Suppressor macrophage treated with lipopolysaccharide for 1 hour (primary cell): ENCODE results near the gene RNF41.
"Not testable (repeated sequence)": the region's sequence is repeated elsewhere in the genome, so short reads cannot be mapped to it uniquely, and the experiment has no call there.

Experiments
- DNase-seq, 3 donors: peaks; one replicate each; pipeline ENCODE4 v3.0.0-alpha.2; 2020 to 2022

RNF41 gene

GRCh38 chr12:56221757-56222530 is at the start of gene RNF41:
Gene RNF41 (minus strand): TSS chr12:56221922. CDS start chr12:56214047, 7,875 bp downstream.
- peak; percentile 97 to 98 (median 97) for DNase-seq

- DNase-seq = peak in 2 of 3 donors; percentile 10 to 22
Measured at GRCh38 chr12:56271031-56271430, 49.3 kb upstream of the RNF41 start.

GRCh38 chr12:56267443-56268071 is 45.8 kb upstream of the RNF41 start:
- DNase-seq = no peak

- peak; percentile 80 to 90 (median 84) for DNase-seq
Measured at GRCh38 chr12:56266693-56267442, 45.1 kb upstream of the RNF41 start, which contains the start of gene COQ10A. Gene COQ10A (plus strand): TSS chr12:56266942. CDS start chr12:56267119, 177 bp downstream.

- not testable (repeated sequence) for DNase-seq
Measured at GRCh38 chr12:56266068-56266692, 44.5 kb upstream of the RNF41 start.

- not testable (repeated sequence) for DNase-seq
Measured at GRCh38 chr12:56262955-56263354, 41.2 kb upstream of the RNF41 start.

- DNase-seq = peak in 1 of 3 donors; percentile 27
Measured at GRCh38 chr12:56261503-56262232, 39.9 kb upstream of the RNF41 start.

- no peak for DNase-seq
Measured at GRCh38 chr12:56260921-56261320, 39.2 kb upstream of the RNF41 start.

- DNase-seq = no peak
Measured at GRCh38 chr12:56260380-56260779, 38.7 kb upstream of the RNF41 start.

- DNase-seq = no peak
Measured at GRCh38 chr12:56258820-56259183, 37.1 kb upstream of the RNF41 start.

GRCh38 chr12:56258068-56258819 is 36.5 kb upstream of the RNF41 start, which contains the start of gene ANKRD52:
Gene ANKRD52 (minus strand): TSS chr12:56258384. CDS start chr12:56258269, 115 bp downstream.
- DNase-seq = peak; percentile 86 to 96 (median 90)

- DNase-seq = peak in 2 of 3 donors; percentile 19 to 21
Measured at GRCh38 chr12:56257491-56258067, 35.9 kb upstream of the RNF41 start.

- no peak for DNase-seq
Measured at GRCh38 chr12:56257071-56257470, 35.3 kb upstream of the RNF41 start.

- DNase-seq = no peak
Measured at GRCh38 chr12:56256326-56256960, 34.7 kb upstream of the RNF41 start.

GRCh38 chr12:56255671-56256070 is 33.9 kb upstream of the RNF41 start:
- DNase-seq = no peak

GRCh38 chr12:56253091-56253490 is 31.4 kb upstream of the RNF41 start:
- no peak for DNase-seq

GRCh38 chr12:56252649-56253048 is 30.9 kb upstream of the RNF41 start:
- no peak for DNase-seq

GRCh38 chr12:56248711-56249110 is 27.0 kb upstream of the RNF41 start:
- DNase-seq = no peak

GRCh38 chr12:56247923-56248322 is 26.2 kb upstream of the RNF41 start:
- DNase-seq = no peak

GRCh38 chr12:56244494-56244893 is 22.8 kb upstream of the RNF41 start:
- DNase-seq = no peak
